ENCODE measurements around the gene DCLK2. TPM values are rescaled to one million over a fixed set of nuclear protein-coding genes. Genes with fewer than 3 reads are reported as not detected.

Gene DCLK2
- total RNA-seq, 1 donor from 2014 or later = 2.7 TPM

DNA sequence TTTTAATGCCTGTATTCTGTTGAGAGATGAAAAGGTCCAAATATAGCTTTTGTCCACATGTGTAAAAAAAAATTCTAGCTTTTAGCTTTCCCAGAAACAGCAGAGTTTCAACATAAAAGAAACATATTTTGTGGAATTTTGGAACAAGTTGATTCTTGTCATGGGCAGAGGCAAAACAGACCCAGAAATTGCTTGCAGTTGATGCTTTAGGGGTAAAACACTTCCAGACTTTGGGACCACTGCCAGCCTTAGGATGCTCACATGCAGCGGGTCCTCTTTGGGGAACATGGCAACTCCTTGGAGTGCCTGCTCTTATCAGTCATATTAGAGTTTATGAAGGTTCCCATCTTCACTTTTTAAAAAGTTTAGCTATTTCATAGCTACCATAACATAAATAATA lies 30.4 kb downstream of the DCLK2 start:
- DNase-seq (ENCODE audit: low read depth) = no peak
- TF ChIP-seq, protein P1, sequence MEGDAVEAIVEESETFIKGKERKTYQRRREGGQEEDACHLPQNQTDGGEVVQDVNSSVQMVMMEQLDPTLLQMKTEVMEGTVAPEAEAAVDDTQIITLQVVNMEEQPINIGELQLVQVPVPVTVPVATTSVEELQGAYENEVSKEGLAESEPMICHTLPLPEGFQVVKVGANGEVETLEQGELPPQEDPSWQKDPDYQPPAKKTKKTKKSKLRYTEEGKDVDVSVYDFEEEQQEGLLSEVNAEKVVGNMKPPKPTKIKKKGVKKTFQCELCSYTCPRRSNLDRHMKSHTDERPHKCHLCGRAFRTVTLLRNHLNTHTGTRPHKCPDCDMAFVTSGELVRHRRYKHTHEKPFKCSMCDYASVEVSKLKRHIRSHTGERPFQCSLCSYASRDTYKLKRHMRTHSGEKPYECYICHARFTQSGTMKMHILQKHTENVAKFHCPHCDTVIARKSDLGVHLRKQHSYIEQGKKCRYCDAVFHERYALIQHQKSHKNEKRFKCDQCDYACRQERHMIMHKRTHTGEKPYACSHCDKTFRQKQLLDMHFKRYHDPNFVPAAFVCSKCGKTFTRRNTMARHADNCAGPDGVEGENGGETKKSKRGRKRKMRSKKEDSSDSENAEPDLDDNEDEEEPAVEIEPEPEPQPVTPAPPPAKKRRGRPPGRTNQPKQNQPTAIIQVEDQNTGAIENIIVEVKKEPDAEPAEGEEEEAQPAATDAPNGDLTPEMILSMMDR (conservative IDR thresholded peaks at IDR 0.05; ENCODE audit: low read depth, low read length) = no peak
- H3K4me3 ChIP-seq (ENCODE audit: low read depth, low read length) = no peak overlapping the region

GRCh38 chr4:150114641-150115040 lies 36.4 kb downstream of the DCLK2 start:
- TF ChIP-seq, protein P1 (conservative IDR thresholded peaks at IDR 0.05; ENCODE audit: low read depth, low read length) = no peak
- no peak for DNase-seq (ENCODE audit: low read depth)

DNA sequence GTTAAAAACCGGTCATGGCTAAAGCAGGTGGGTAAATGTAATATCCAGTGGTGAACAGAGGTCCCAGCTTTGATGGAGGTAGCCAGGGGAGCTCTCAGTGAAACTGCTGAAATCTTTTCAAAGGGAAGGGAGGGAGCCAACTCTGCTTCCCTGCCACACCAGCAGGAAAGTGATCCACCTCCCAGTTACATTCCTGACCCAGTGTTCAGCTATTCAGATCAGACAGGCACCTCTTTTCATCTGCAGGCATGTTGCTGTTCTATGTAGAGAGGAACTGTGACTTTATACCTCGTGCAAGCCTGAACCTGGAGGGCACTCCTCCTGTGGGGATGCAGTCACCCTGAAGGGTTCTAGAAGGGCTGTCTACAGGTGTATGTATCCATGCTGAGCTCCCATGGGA lies 37.6 kb downstream of the DCLK2 start:
- H3K4me3 ChIP-seq (ENCODE audit: low read depth, low read length) = no peak overlapping the region
- no peak for DNase-seq (ENCODE audit: low read depth)
- TF ChIP-seq, protein P1 (conservative IDR thresholded peaks at IDR 0.05; ENCODE audit: low read depth, low read length) = no peak

More at GRCh38 chr4:150114641-150115040, 36.4 kb downstream of the DCLK2 start:
- H3K4me3 ChIP-seq (ENCODE audit: low read depth, low read length) = no peak overlapping the region

DNA sequence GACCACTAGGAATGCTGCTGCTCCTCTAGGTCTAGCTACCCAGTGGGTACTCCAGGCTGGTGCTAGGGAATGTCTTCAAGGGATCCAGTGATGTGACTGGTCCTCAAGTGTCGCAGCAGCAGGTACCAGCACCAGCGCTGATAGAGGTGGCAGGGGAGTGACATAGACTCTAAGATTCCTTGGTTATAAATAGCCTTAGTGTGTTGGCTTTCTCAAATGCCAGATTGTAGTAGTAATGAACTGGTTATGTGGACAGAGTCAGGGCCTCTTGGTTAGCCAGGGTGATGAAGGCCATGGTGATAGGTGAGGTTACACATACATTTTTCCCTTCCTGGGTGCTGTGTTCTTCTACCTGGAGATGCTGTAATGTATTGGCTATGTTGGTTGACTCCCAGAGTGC lies 38.3 kb downstream of the DCLK2 start:
- DNase-seq (ENCODE audit: low read depth) = no peak
- H3K4me3 ChIP-seq (ENCODE audit: low read depth, low read length) = no peak overlapping the region
- TF ChIP-seq, protein P1 (conservative IDR thresholded peaks at IDR 0.05; ENCODE audit: low read depth, low read length) = no peak

DNA sequence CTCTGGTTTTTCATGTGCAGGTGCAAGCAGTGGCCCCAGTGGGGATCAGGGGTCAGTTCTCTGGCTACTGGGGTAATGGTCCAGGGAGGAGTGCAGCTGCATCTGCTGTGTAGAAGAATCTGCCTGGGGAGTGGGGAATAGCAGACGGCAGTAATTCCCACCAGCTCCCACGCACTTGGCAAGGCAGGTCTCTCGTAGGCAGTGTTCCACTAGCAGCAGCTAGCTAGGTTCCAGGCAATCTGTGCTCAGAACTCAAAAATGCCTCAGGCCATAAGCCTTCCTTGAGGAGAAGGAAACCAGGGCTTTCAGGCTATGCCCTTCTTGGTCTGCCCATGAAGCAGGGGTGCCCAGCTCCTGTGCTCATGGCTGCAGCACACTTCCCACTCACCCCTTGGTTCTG lies 38.8 kb downstream of the DCLK2 start:
- TF ChIP-seq, protein P1 (conservative IDR thresholded peaks at IDR 0.05; ENCODE audit: low read depth, low read length) = no peak
- no peak for DNase-seq (ENCODE audit: low read depth)

DNA sequence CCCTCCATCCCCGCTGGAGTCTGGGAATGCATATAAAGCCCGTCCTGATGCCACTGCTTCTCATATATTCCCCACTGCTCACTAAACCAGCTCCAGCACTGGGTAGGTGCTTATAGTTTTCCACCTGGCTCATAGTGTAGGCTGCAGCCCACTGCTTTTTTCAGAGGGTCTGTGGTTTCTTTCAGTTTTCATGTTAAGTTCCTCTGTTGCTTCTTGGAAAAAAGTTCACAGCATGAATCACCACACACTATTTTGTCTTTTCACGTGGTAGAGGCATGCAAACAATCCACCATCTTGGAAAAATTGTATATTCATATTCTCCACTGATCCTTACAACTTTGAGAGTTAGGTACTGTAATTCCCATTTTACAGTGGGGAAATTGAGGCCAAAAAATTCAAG lies 39.4 kb downstream of the DCLK2 start:
- TF ChIP-seq, protein P1 (conservative IDR thresholded peaks at IDR 0.05; ENCODE audit: low read depth, low read length) = no peak

More for the DNA sequence above, 38.8 kb downstream of the DCLK2 start:
- H3K4me3 ChIP-seq (ENCODE audit: low read depth, low read length) = no peak overlapping the region

GRCh38 chr4:150119492-150119891 lies 41.2 kb downstream of the DCLK2 start:
- TF ChIP-seq, protein P1 (conservative IDR thresholded peaks at IDR 0.05; ENCODE audit: low read depth, low read length) = no peak
- no peak for DNase-seq (ENCODE audit: low read depth)
- no peak overlapping the region for H3K4me3 ChIP-seq (ENCODE audit: low read depth, low read length)

More for the DNA sequence above, 39.4 kb downstream of the DCLK2 start:
- H3K4me3 ChIP-seq (ENCODE audit: low read depth, low read length) = no peak overlapping the region
- no peak for DNase-seq (ENCODE audit: low read depth)
